CD4-positive, alpha-beta T cell treated with Interleukin-10 for 1 hour (primary cell): ENCODE measurements around the gene RAD9A.
A peak's percentile ranks its signal among the peaks of the same experiment; 100 is the strongest.

Experiments
- DNase-seq: peaks from one replicate; pipeline ENCODE4 v3.0.0-alpha.2; 2020

Gene RAD9A

GRCh38 chr11:67357831-67358670 is 33.7 kb upstream of the RAD9A start:
- DNase-seq, result no peak

GRCh38 chr11:67364169-67364568 is 27.6 kb upstream of the RAD9A start:
- peak; percentile 35 for DNase-seq

- DNase-seq, result no peak
Observed at GRCh38 chr11:67364783-67365722, 26.7 kb upstream of the RAD9A start.

GRCh38 chr11:67365736-67366444 is 25.9 kb upstream of the RAD9A start:
- no peak for DNase-seq

GRCh38 chr11:67366546-67366945 is 25.2 kb upstream of the RAD9A start:
- no peak for DNase-seq

- no peak for DNase-seq
Observed at GRCh38 chr11:67366961-67367760, 24.6 kb upstream of the RAD9A start.

GRCh38 chr11:67367761-67368227 is 24.0 kb upstream of the RAD9A start:
- no peak for DNase-seq

GRCh38 chr11:67368621-67369020 is 23.2 kb upstream of the RAD9A start:
- DNase-seq, result peak; percentile 47

GRCh38 chr11:67369275-67369674 is 22.5 kb upstream of the RAD9A start:
- no peak for DNase-seq

GRCh38 chr11:67369801-67370284 is 21.9 kb upstream of the RAD9A start:
- no peak for DNase-seq

GRCh38 chr11:67370351-67371076 is 21.3 kb upstream of the RAD9A start:
- DNase-seq, result no peak

GRCh38 chr11:67371189-67371910 is 20.4 kb upstream of the RAD9A start:
- peak; percentile 45 for DNase-seq

GRCh38 chr11:67371911-67372320 is 19.9 kb upstream of the RAD9A start:
- no peak for DNase-seq

GRCh38 chr11:67372321-67372992 is 19.3 kb upstream of the RAD9A start:
- DNase-seq, result no peak

- peak; percentile 46 for DNase-seq
Observed at GRCh38 chr11:67372993-67373647, 18.7 kb upstream of the RAD9A start, which contains the start of gene CLCF1. Gene CLCF1 (minus strand): TSS chr11:67373598. CDS start chr11:67373539, 59 bp downstream.

- DNase-seq, result peak; percentile 91
Observed at GRCh38 chr11:67373648-67374570, 17.9 kb upstream of the RAD9A start.

- DNase-seq, result no peak
Observed at GRCh38 chr11:67374571-67375281, 17.1 kb upstream of the RAD9A start.
